WTC11 (cell line): Measurements from ENCODE around the gene DNAH14. TPM values are rescaled to one million over a fixed set of nuclear protein-coding genes. Genes with fewer than 3 reads are reported as not detected.
A peak's percentile ranks its signal among the peaks of the same experiment; 100 is the strongest.

Experiments used
- ATAC-seq: fragments of 200-7000 bp; cut with Tn5 transposase; 2 replicates; pipeline ENCODE4 v1.10.0; 2021; ENCODE audit warnings: mild to moderate bottlenecking, moderate library complexity
- CTCF ChIA-PET: fragments of 300-600 bp; sonication (Branson Sonifier 250); formaldehyde crosslinking; loops from one replicate; lab custom pipeline; 2021; ENCODE audit warnings: antibody characterized with exemption; lab: Charles Lee
- POLR2A ChIA-PET: fragments of 350-600 bp; sonication (Branson Sonifier 250); formaldehyde crosslinking; loops from one replicate; lab custom pipeline; 2021; ENCODE audit warnings: antibody characterized with exemption; lab: Charles Lee
- DNase-seq: peaks from one replicate; pipeline ENCODE4 v3.0.0; 2021; ENCODE audit warnings: low spot score
- H3K27ac Mint-ChIP-seq: 2 replicates; pipeline ENCODE4 v1.8.0; 2021; ENCODE audit warnings: mixed read lengths
- H3K27me3 Mint-ChIP-seq: 2 replicates; pipeline ENCODE4 v1.8.0; 2021; ENCODE audit warnings: low read depth, mild to moderate bottlenecking, moderate library complexity, mixed read lengths
- H3K36me3 Mint-ChIP-seq: 2 replicates; pipeline ENCODE4 v1.8.0; 2021; ENCODE audit warnings: mixed read lengths
- H3K4me1 Mint-ChIP-seq: 2 replicates; pipeline ENCODE4 v1.8.0; 2022; ENCODE audit warnings: mixed read lengths
- H3K4me3 Mint-ChIP-seq: 2 replicates; pipeline ENCODE4 v1.8.0; 2021; ENCODE audit warnings: mild to moderate bottlenecking, moderate library complexity, mixed read lengths
- H3K9me3 Mint-ChIP-seq: 2 replicates; pipeline ENCODE4 v1.8.0; 2021; ENCODE audit warnings: mixed read lengths
- CBFB ChIP-seq: sonication (generic); formaldehyde crosslinking; IDR thresholded peaks from 2 replicates; pipeline ENCODE4 v1.8.1; 2022; ENCODE audit warnings: mild to moderate bottlenecking, low read depth, missing genetic modification reagents
- FOXP1 ChIP-seq: sonication (generic); formaldehyde crosslinking; IDR thresholded peaks from 2 replicates; pipeline ENCODE4 v1.8.0; 2022; ENCODE audit warnings: missing genetic modification reagents, mild to moderate bottlenecking, moderate library complexity, borderline replicate concordance
- JAZF1 ChIP-seq: fragments of 250-450 bp; sonication (Bioruptor Pico); IDR thresholded peaks from 2 replicates; pipeline ENCODE4 v1.9.0; 2021; ENCODE audit warnings: moderate library complexity, mild to moderate bottlenecking, inconsistent platforms
- MYBL2 ChIP-seq: sonication (generic); formaldehyde crosslinking; IDR thresholded peaks from 2 replicates; pipeline ENCODE4 v1.8.1; 2023; ENCODE audit warnings: mild to moderate bottlenecking, moderate library complexity, missing genetic modification reagents
- RELA ChIP-seq: sonication (generic); formaldehyde crosslinking; IDR thresholded peaks from 2 replicates; pipeline ENCODE4 v1.8.1; 2022; ENCODE audit warnings: missing genetic modification reagents, mild to moderate bottlenecking, borderline replicate concordance
- RORB ChIP-seq: fragments of 250-450 bp; sonication (Bioruptor Pico); IDR thresholded peaks from 2 replicates; pipeline ENCODE4 v1.9.0; 2021; ENCODE audit warnings: mild to moderate bottlenecking
- TEAD4 ChIP-seq: sonication (generic); formaldehyde crosslinking; IDR thresholded peaks from 2 replicates; pipeline ENCODE4 v1.8.0; 2022; ENCODE audit warnings: mild to moderate bottlenecking, missing genetic modification reagents
- ZNF416 ChIP-seq: fragments of 250-450 bp; sonication (Bioruptor Pico); IDR thresholded peaks from 2 replicates; pipeline ENCODE4 v1.9.0; 2021; ENCODE audit warnings: mild to moderate bottlenecking, inconsistent platforms
- ZNF671 ChIP-seq: fragments of 250-450 bp; sonication (Bioruptor Pico); IDR thresholded peaks from 2 replicates; pipeline ENCODE4 v1.8.0; 2021; ENCODE audit warnings: mild to moderate bottlenecking
- total RNA-seq: library from RNA; stranded (reverse); gene quantifications from 3 replicates; pipeline ENCODE4 v1.2.3, GENCODE V29; 2021
- TF ChIP-seq, protein P1 (sequence below): sonication (generic); formaldehyde crosslinking; IDR thresholded peaks from 2 replicates; pipeline ENCODE4 v1.8.1; 2023; ENCODE audit warnings: mild to moderate bottlenecking, missing genetic modification reagents
- TF ChIP-seq, protein P2 (sequence below): sonication (generic); formaldehyde crosslinking; IDR thresholded peaks from 2 replicates; pipeline ENCODE4 v1.8.1; 2023; ENCODE audit warnings: mild to moderate bottlenecking, missing genetic modification reagents
- TF ChIP-seq, protein P3 (sequence below): sonication (generic); formaldehyde crosslinking; IDR thresholded peaks from 2 replicates; pipeline ENCODE4 v1.8.0; 2022; ENCODE audit warnings: mild to moderate bottlenecking, missing genetic modification reagents
- TF ChIP-seq, protein P4 (sequence below): fragments of 250-450 bp; sonication (Bioruptor Pico); IDR thresholded peaks from 2 replicates; pipeline ENCODE4 v1.9.0; 2021; ENCODE audit warnings: mild to moderate bottlenecking, borderline replicate concordance
- TF ChIP-seq, protein P5 (sequence below): sonication (generic); formaldehyde crosslinking; IDR thresholded peaks from 2 replicates; pipeline ENCODE4 v1.8.0; 2023; ENCODE audit warnings: missing genetic modification reagents, mild to moderate bottlenecking, borderline replicate concordance

Gene DNAH14
- total RNA-seq, 1 experiment from 2014 or later = 34.1 TPM

DNA sequence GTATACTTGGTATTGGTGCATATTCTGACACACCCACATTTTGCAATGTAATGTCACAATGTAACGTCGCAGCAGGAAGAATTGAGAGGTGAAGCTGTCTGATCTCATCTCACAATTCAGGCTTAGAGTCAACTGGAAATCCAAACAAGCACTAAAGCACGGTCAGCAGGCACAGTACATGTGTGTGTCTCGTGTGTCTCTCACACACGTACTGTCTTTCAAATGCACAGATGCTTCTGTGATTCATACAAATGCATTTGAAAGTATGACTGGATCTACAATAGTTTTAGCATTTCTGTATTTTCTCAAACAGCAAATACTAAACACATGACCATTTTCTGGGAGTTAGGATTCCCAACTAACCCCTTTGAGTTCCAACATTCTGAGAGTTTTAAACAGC lies 471.5 kb downstream of the DNAH14 start (continued):
- TF ChIP-seq FOXP1 (CRISPR knock-in tag) (no peak), JAZF1 (CRISPR knock-in tag) (no peak), CBFB (CRISPR knock-in tag) (no peak)
- TF ChIP-seq, protein P1, sequence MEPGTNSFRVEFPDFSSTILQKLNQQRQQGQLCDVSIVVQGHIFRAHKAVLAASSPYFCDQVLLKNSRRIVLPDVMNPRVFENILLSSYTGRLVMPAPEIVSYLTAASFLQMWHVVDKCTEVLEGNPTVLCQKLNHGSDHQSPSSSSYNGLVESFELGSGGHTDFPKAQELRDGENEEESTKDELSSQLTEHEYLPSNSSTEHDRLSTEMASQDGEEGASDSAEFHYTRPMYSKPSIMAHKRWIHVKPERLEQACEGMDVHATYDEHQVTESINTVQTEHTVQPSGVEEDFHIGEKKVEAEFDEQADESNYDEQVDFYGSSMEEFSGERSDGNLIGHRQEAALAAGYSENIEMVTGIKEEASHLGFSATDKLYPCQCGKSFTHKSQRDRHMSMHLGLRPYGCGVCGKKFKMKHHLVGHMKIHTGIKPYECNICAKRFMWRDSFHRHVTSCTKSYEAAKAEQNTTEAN = no peak

DNA sequence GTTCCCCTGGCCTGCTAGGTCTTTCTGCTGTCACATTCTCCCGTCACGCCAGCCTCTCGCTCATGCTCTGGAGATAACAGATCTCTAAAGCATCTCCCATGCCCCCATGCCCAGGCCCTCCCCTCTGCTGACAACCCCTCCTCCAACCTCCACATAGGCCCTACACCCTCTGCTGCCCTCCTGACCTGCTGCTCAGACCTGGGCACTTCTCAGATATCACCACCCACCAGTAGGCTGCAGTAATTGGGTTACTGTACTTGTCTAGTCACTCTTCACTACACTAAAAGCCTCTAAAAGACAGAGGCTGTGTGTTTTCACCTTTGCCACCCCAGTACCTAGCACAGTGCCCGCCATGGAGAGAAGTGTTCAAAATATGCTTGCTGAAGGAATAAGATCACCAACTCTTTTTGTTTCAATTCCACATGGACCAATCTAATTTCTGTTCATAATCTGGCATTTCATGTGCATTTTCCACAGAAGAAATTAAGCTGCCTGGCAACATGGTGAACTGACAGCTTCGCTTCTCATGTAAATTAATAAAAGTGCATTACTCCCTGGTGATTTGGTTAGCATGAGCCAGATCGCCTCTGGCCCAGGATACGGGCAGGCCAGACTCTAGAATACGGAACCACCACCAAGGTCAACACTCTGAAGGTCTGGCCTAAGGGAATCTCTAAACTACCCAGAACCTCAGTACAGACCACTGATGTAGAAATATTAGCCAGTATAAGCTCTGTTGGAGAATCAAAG lies 477.7 kb downstream of the DNAH14 start:
- Mint-ChIP-seq H3K27me3 (no peaks in the 10 kb centered on the region), H3K27ac (no peak overlapping the region; the same call in 1 of the 2 replicates), H3K4me1 (peaks cover 31% of the 10 kb centered on the region)
- no peak for DNase-seq
- peak; percentile 47 for ATAC-seq
- TF ChIP-seq, protein P2, sequence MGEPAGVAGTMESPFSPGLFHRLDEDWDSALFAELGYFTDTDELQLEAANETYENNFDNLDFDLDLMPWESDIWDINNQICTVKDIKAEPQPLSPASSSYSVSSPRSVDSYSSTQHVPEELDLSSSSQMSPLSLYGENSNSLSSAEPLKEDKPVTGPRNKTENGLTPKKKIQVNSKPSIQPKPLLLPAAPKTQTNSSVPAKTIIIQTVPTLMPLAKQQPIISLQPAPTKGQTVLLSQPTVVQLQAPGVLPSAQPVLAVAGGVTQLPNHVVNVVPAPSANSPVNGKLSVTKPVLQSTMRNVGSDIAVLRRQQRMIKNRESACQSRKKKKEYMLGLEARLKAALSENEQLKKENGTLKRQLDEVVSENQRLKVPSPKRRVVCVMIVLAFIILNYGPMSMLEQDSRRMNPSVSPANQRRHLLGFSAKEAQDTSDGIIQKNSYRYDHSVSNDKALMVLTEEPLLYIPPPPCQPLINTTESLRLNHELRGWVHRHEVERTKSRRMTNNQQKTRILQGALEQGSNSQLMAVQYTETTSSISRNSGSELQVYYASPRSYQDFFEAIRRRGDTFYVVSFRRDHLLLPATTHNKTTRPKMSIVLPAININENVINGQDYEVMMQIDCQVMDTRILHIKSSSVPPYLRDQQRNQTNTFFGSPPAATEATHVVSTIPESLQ (CRISPR knock-in tag) = no peak
- no peak for TF ChIP-seq RORB
- TF ChIP-seq, protein P3, sequence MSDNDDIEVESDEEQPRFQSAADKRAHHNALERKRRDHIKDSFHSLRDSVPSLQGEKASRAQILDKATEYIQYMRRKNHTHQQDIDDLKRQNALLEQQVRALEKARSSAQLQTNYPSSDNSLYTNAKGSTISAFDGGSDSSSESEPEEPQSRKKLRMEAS = no peak
- no peak for TF ChIP-seq RELA
- TF ChIP-seq ZNF671 = no peak
- no peak for TF ChIP-seq ZNF416 (CRISPR knock-in tag)
- TF ChIP-seq, protein P4, sequence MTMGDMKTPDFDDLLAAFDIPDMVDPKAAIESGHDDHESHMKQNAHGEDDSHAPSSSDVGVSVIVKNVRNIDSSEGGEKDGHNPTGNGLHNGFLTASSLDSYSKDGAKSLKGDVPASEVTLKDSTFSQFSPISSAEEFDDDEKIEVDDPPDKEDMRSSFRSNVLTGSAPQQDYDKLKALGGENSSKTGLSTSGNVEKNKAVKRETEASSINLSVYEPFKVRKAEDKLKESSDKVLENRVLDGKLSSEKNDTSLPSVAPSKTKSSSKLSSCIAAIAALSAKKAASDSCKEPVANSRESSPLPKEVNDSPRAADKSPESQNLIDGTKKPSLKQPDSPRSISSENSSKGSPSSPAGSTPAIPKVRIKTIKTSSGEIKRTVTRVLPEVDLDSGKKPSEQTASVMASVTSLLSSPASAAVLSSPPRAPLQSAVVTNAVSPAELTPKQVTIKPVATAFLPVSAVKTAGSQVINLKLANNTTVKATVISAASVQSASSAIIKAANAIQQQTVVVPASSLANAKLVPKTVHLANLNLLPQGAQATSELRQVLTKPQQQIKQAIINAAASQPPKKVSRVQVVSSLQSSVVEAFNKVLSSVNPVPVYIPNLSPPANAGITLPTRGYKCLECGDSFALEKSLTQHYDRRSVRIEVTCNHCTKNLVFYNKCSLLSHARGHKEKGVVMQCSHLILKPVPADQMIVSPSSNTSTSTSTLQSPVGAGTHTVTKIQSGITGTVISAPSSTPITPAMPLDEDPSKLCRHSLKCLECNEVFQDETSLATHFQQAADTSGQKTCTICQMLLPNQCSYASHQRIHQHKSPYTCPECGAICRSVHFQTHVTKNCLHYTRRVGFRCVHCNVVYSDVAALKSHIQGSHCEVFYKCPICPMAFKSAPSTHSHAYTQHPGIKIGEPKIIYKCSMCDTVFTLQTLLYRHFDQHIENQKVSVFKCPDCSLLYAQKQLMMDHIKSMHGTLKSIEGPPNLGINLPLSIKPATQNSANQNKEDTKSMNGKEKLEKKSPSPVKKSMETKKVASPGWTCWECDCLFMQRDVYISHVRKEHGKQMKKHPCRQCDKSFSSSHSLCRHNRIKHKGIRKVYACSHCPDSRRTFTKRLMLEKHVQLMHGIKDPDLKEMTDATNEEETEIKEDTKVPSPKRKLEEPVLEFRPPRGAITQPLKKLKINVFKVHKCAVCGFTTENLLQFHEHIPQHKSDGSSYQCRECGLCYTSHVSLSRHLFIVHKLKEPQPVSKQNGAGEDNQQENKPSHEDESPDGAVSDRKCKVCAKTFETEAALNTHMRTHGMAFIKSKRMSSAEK (CRISPR knock-in tag) = no peak
- TF ChIP-seq MYBL2 (CRISPR knock-in tag) = no peak
- no peak for TF ChIP-seq TEAD4 (CRISPR knock-in tag)
- TF ChIP-seq, protein P5, sequence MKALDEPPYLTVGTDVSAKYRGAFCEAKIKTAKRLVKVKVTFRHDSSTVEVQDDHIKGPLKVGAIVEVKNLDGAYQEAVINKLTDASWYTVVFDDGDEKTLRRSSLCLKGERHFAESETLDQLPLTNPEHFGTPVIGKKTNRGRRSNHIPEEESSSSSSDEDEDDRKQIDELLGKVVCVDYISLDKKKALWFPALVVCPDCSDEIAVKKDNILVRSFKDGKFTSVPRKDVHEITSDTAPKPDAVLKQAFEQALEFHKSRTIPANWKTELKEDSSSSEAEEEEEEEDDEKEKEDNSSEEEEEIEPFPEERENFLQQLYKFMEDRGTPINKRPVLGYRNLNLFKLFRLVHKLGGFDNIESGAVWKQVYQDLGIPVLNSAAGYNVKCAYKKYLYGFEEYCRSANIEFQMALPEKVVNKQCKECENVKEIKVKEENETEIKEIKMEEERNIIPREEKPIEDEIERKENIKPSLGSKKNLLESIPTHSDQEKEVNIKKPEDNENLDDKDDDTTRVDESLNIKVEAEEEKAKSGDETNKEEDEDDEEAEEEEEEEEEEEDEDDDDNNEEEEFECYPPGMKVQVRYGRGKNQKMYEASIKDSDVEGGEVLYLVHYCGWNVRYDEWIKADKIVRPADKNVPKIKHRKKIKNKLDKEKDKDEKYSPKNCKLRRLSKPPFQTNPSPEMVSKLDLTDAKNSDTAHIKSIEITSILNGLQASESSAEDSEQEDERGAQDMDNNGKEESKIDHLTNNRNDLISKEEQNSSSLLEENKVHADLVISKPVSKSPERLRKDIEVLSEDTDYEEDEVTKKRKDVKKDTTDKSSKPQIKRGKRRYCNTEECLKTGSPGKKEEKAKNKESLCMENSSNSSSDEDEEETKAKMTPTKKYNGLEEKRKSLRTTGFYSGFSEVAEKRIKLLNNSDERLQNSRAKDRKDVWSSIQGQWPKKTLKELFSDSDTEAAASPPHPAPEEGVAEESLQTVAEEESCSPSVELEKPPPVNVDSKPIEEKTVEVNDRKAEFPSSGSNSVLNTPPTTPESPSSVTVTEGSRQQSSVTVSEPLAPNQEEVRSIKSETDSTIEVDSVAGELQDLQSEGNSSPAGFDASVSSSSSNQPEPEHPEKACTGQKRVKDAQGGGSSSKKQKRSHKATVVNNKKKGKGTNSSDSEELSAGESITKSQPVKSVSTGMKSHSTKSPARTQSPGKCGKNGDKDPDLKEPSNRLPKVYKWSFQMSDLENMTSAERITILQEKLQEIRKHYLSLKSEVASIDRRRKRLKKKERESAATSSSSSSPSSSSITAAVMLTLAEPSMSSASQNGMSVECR (CRISPR knock-in tag) = no peak
- TF ChIP-seq, all 79 proteins: peak for 0
- POLR2A ChIA-PET = no interaction called here
- no peak overlapping the region for H3K4me3 Mint-ChIP-seq
- peaks cover 47% of the 10 kb centered on the region for H3K36me3 Mint-ChIP-seq
- H3K9me3 Mint-ChIP-seq = no peaks in the 10 kb centered on the region
- CTCF ChIA-PET = interaction anchor here (1.3 kb wide), 1 partner anchor 14 kb away, joined by 3 read pairs; no protein-coding TSS in a partner anchor
